ENCODE measurements around the gene SPATA31C2. TPM values are rescaled to one million over a fixed set of nuclear protein-coding genes. Genes with fewer than 3 reads are reported as not detected.

The SPATA31C2 gene
- total RNA-seq, 3 donors from 2014 or later = not detected

DNA sequence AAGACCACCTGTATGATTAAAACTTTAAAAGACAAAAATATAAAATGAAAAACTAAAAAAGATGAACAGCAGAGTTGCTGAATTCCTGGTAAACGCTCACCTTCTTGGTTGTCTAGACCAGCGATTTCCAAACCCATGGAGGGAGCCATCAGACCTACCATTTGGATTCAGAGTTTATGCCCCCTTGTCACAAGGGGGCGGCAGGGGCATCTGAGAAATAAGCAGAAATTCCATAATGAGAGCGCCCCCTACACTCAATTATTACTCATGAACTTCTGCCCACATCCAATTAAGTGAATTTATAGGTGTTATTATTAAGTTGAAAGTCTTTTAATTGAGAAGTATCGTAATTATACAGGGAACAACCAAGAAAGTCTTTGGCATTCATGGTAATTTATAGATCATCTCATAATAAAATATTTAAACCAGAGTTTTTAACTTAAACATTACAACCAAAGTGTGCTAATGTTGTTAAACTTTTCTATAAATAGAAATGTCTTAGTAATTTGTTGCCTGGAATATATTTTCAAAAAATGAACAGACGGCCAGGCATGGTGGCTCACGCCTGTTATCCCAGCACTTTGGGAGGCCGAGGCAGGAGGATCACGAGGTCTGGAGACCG, 35.2 kb upstream of the SPATA31C2 start:
- no peaks in the 10 kb centered on the region for H3K9me3 ChIP-seq
- intact Hi-C loops (cut with DNase I, micrococcal nuclease) = no loop called here
- no peaks in the 10 kb centered on the region for H3K4me1 ChIP-seq (ENCODE audit: low read depth)
- H3K4me3 ChIP-seq = no peak overlapping the region
- no peak for ATAC-seq
- H3K36me3 ChIP-seq (ENCODE audit: low read depth) = no peaks in the 10 kb centered on the region
- no peak for TF ChIP-seq CTCF (IDR thresholded peaks at IDR 0.05)
- DNase-seq = peak in 2 of 3 donors; percentile 49 to 59

DNA sequence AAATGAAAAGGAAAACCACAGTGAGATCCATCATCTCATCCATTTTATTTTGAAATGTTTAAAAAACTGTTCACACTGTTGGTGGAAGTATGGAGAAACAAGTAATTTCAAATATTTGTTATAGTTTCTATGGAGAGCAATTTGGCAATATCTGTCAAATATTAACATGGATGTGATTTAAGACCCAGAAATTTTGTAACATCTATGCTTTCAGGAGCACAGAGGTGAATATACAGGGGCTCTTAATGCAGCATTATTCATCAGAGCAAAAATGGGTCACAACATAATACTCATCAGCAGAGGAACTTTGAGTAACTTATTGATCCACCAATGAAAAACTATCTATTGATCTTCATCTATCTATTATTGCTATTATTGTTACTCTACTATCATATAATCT, 31.4 kb upstream of the SPATA31C2 start:
- Histone ChIP-seq H3K36me3 (ENCODE audit: low read depth) (no peaks in the 10 kb centered on the region), H3K4me3 (no peak overlapping the region), H3K4me1 (ENCODE audit: low read depth) (no peaks in the 10 kb centered on the region), H3K9me3 (no peaks in the 10 kb centered on the region)
- DNase-seq = no peak
- intact Hi-C loops (cut with DNase I, micrococcal nuclease) = no loop called here
- TF ChIP-seq CTCF (IDR thresholded peaks at IDR 0.05) = no peak
- ATAC-seq = no peak

GRCh38 chr9:88168564-88168963, 30.3 kb upstream of the SPATA31C2 start:
- H3K4me3 ChIP-seq = no peak overlapping the region
- intact Hi-C loops (cut with DNase I, micrococcal nuclease) = no loop called here

GRCh38 chr9:88166660-88167059, 28.4 kb upstream of the SPATA31C2 start:
- Histone ChIP-seq H3K4me1 (ENCODE audit: low read depth) (no peaks in the 10 kb centered on the region), H3K9me3 (no peaks in the 10 kb centered on the region), H3K4me3 (no peak overlapping the region), H3K36me3 (ENCODE audit: low read depth) (no peaks in the 10 kb centered on the region)
- ATAC-seq (no peak), DNase-seq (no peak)
- intact Hi-C loops (cut with DNase I, micrococcal nuclease) = no loop called here
- no peak for TF ChIP-seq CTCF (IDR thresholded peaks at IDR 0.05)

More at GRCh38 chr9:88168564-88168963, 30.3 kb upstream of the SPATA31C2 start:
- TF ChIP-seq CTCF (IDR thresholded peaks at IDR 0.05) = no peak
- H3K9me3 ChIP-seq = no peaks in the 10 kb centered on the region
- H3K4me1 ChIP-seq (ENCODE audit: low read depth) = no peaks in the 10 kb centered on the region
- no peak for ATAC-seq
- H3K36me3 ChIP-seq (ENCODE audit: low read depth) = no peaks in the 10 kb centered on the region
- DNase-seq = no peak

DNA sequence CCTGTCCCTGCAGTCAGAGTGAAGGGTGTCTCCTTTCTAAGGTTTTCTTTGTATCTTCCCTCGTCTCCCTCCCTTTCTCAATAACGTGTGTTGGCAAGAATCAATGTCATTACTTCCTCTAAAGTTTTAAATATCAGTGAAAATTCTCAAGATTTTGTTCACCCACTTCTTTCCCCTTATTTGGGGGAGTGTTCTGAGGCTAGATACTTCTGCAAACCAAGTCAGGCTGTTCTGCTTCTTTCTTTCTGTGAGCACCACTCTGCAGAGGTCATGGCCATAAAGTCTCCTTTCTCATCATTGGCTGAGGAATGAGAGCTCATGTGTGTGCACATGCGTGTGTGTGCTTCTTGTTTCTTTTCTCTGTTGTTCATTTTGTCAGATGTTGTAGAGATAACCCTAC, 26.6 kb upstream of the SPATA31C2 start:
- ATAC-seq (no peak), DNase-seq (no peak)
- Histone ChIP-seq H3K36me3 (ENCODE audit: low read depth) (no peaks in the 10 kb centered on the region), H3K9me3 (no peaks in the 10 kb centered on the region), H3K4me1 (ENCODE audit: low read depth) (no peaks in the 10 kb centered on the region), H3K4me3 (no peak overlapping the region)
- no peak for TF ChIP-seq CTCF (IDR thresholded peaks at IDR 0.05)
- intact Hi-C loops (cut with DNase I, micrococcal nuclease) = no loop called here

DNA sequence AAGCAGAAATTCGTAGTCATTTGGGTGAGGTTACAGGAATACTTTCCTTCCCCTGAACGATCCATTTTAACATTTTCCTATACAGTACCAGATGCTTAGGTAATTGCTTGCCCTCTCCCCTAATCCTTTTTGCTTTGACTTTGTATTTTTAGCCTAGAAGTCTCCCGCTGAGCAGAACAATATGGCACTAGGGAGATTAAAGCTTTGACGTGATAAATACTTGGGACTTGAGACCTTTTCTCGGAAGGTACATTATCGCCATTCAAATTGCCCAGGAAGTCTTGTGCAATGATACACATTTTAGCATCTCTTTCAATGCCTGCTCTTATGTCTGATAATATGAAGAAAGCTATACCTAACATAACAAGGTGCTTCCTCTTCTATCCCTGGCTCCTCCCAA, 22.9 kb upstream of the SPATA31C2 start:
- no peaks in the 10 kb centered on the region for H3K4me1 ChIP-seq (ENCODE audit: low read depth)
- TF ChIP-seq CTCF (IDR thresholded peaks at IDR 0.05) = no peak
- H3K9me3 ChIP-seq = no peaks in the 10 kb centered on the region
- ATAC-seq = no peak
- DNase-seq = no peak
- H3K4me3 ChIP-seq = no peak overlapping the region
- H3K36me3 ChIP-seq (ENCODE audit: low read depth) = peaks cover 3% of the 10 kb centered on the region
- intact Hi-C loops (cut with DNase I, micrococcal nuclease) = no loop called here

Measured in mucosa of descending colon (tissue), 3 donors.